Tibial artery (tissue), 4 donors: Measurements from ENCODE around the gene RILP.
A peak's percentile ranks its signal among the peaks of the same experiment; 100 is the strongest.
"Not testable (repeated sequence)": the region's sequence is repeated elsewhere in the genome, so short reads cannot be mapped to it uniquely, and the experiment has no call there.

Experiments used
- DNase-seq, 2 donors: peaks; one replicate each; pipeline ENCODE4 v3.0.0-alpha.2; 2019
- H3K27ac ChIP-seq, 2 donors: fragments of 200-600 bp; sonication (generic) in 1 of 2; 1 replicate in 1 of 2; 2 replicates in 1 of 2; pipeline ENCODE4 v1.5.1; 2018 to 2019; ENCODE audit warnings: mild to moderate bottlenecking in 1 of 2
- H3K27me3 ChIP-seq, 2 donors: fragments of 200-600 bp; sonication (generic) in 1 of 2; one replicate each; pipeline versions ENCODE4 v1.5.1 to v1.6.0; 2016 to 2019
- H3K36me3 ChIP-seq, 3 donors: fragments of 200-600 bp; sonication (generic) in 2 of 3; one replicate each; pipeline ENCODE4 v1.5.1; 2016 to 2019; ENCODE audit warnings: mild to moderate bottlenecking in 2 of 3
- H3K4me1 ChIP-seq, 4 donors: fragments of 200-600 bp; sonication (generic) in 2 of 4; 1 replicate in 3 of 4; 2 replicates in 1 of 4; pipeline ENCODE4 v1.5.1; 2016 to 2019
- H3K4me3 ChIP-seq, 2 donors: fragments of 200-600 bp; sonication (generic) in 1 of 2; 1 replicate in 1 of 2; 2 replicates in 1 of 2; pipeline ENCODE4 v1.5.1; 2018 to 2019; ENCODE audit warnings: mild to moderate bottlenecking in 2 of 2
- H3K9me3 ChIP-seq, 3 donors: fragments of 200-600 bp; sonication (generic) in 1 of 3; one replicate each; pipeline ENCODE4 v1.5.1; 2016 to 2019
- CTCF ChIP-seq, 2 experiments: fragments of 200-600 bp in 1 of 2; fragments of 450-650 bp in 1 of 2; IDR thresholded peaks; one replicate each; pipeline ENCODE4 v1.5.1; 2017 to 2019; ENCODE audit warnings: antibody characterized with exemption in 2 of 2, mild to moderate bottlenecking in 1 of 2, moderate library complexity in 1 of 2
- intact Hi-C: fragments of 100-400 bp; cut with DNase I; formaldehyde crosslinking; loops from one replicate; pipeline ENCODE4 v1.15.0; 2023; ENCODE audit warnings: low total_unique reads

Gene RILP

GRCh38 chr17:1686086-1686485 lies 36.4 kb upstream of the RILP start:
- no peaks in the 10 kb centered on the region for H3K27me3 ChIP-seq
- TF ChIP-seq CTCF (IDR thresholded peaks at IDR 0.05): no peak
- no peaks in the 10 kb centered on the region for H3K9me3 ChIP-seq
- H3K4me3 ChIP-seq: no peak overlapping the region
- no peak overlapping the region for H3K27ac ChIP-seq
- peaks cover 0 to 29% (median 21%) of the 10 kb centered on the region in 4 donors for H3K4me1 ChIP-seq
- intact Hi-C loops: no loop called here
- no peak for DNase-seq
- peaks cover 21 to 25% (median 23%) of the 10 kb centered on the region in 3 donors for H3K36me3 ChIP-seq

- intact Hi-C loops: no loop called here
- Histone ChIP-seq H3K4me3 (peak within 1 kb of the TSS; percentile 82 to 91), H3K27me3 (no peaks in the 10 kb centered on the region), H3K9me3 (no peaks in the 10 kb centered on the region), H3K4me1 (peaks cover 0 to 30% (median 22%) of the 10 kb centered on the region in 4 donors), H3K36me3 (peaks cover 36 to 40% (median 38%) of the 10 kb centered on the region in 3 donors), H3K27ac (peak within 1 kb of the TSS; percentile 90 to 93)
- TF ChIP-seq CTCF (IDR thresholded peaks at IDR 0.05): no peak
- DNase-seq: peak; percentile 99
Measured at GRCh38 chr17:1684378-1685189, 34.9 kb upstream of the RILP start, which contains the start of gene PRPF8. PRPF8 (minus strand) TSS chr17:1684867; CDS start chr17:1684571, 296 bp downstream.

- Histone ChIP-seq H3K9me3 (no peaks in the 10 kb centered on the region), H3K4me1 (peaks cover 0 to 30% (median 22%) of the 10 kb centered on the region in 4 donors), H3K27me3 (no peaks in the 10 kb centered on the region), H3K27ac (peak overlapping the region; percentile 90 to 93), H3K4me3 (peak overlapping the region; percentile 82 to 91), H3K36me3 (peaks cover 47 to 51% (median 50%) of the 10 kb centered on the region in 3 donors)
- TF ChIP-seq CTCF (IDR thresholded peaks at IDR 0.05): no peak
- intact Hi-C loops: no loop called here
- no peak for DNase-seq
Measured at GRCh38 chr17:1683459-1683858, 33.8 kb upstream of the RILP start.

- Histone ChIP-seq H3K27ac (no peak overlapping the region), H3K4me3 (no peak overlapping the region), H3K36me3 (peaks cover 99 to 100% (median 100%) of the 10 kb centered on the region in 3 donors), H3K27me3 (no peaks in the 10 kb centered on the region), H3K4me1 (peaks cover 0 to 3% (median 0%) of the 10 kb centered on the region in 4 donors), H3K9me3 (no peaks in the 10 kb centered on the region)
- no peak for DNase-seq
- no peak for TF ChIP-seq CTCF (IDR thresholded peaks at IDR 0.05)
- intact Hi-C loops: no loop called here
Measured at GRCh38 chr17:1676401-1676800, 26.7 kb upstream of the RILP start.

GRCh38 chr17:1673041-1673785 lies 23.5 kb upstream of the RILP start:
- intact Hi-C loops: loop anchor here (5.0 kb wide), 2 partner anchors 39 to 194 kb away; partner anchors contain the start of gene TLCD2
- no peak overlapping the region for H3K27ac ChIP-seq
- H3K4me1 ChIP-seq: peaks cover 0 to 19% (median 5%) of the 10 kb centered on the region in 4 donors
- no peaks in the 10 kb centered on the region for H3K9me3 ChIP-seq
- no peaks in the 10 kb centered on the region for H3K27me3 ChIP-seq
- no peak overlapping the region for H3K4me3 ChIP-seq
- no peak for DNase-seq
- TF ChIP-seq CTCF (IDR thresholded peaks at IDR 0.05): no peak
- H3K36me3 ChIP-seq: peaks cover 80 to 100% (median 85%) of the 10 kb centered on the region in 3 donors

- H3K4me1 ChIP-seq, H3K4me3 ChIP-seq, DNase-seq, H3K27me3 ChIP-seq, H3K27ac ChIP-seq, intact Hi-C loops, H3K9me3 ChIP-seq: not testable (repeated sequence)
- peaks cover 61 to 96% (median 76%) of the 10 kb centered on the region in 3 donors for H3K36me3 ChIP-seq
Measured at GRCh38 chr17:1663934-1664333, 14.3 kb upstream of the RILP start.
